ENCODE data around the gene ATP6V0C.

The ATP6V0C gene

GRCh38 chr16:2513405-2514332 lies at the start of gene ATP6V0C:
Gene ATP6V0C, plus strand, starts transcription at chr16:2513952. Its CDS starts 152 bp downstream, at chr16:2514104.
- peak; percentile 85 for DNase-seq

- no peak for DNase-seq
Observed at GRCh38 chr16:2464333-2464732, 49.4 kb upstream of the ATP6V0C start.

GRCh38 chr16:2465653-2466415 lies 47.9 kb upstream of the ATP6V0C start:
- no peak for DNase-seq

- no peak for DNase-seq
Observed at GRCh38 chr16:2466667-2467527, 46.9 kb upstream of the ATP6V0C start.

- no peak for DNase-seq
Observed at GRCh38 chr16:2467528-2468232, 46.1 kb upstream of the ATP6V0C start.

GRCh38 chr16:2468233-2468724 lies 45.5 kb upstream of the ATP6V0C start:
- no peak for DNase-seq

GRCh38 chr16:2468725-2469398 lies 44.9 kb upstream of the ATP6V0C start:
- DNase-seq, result no peak

- no peak for DNase-seq
Observed at GRCh38 chr16:2469399-2470233, 44.1 kb upstream of the ATP6V0C start.

GRCh38 chr16:2470234-2470601 lies 43.5 kb upstream of the ATP6V0C start:
- DNase-seq, result no peak

GRCh38 chr16:2470603-2471015 lies 43.1 kb upstream of the ATP6V0C start:
- no peak for DNase-seq

- no peak for DNase-seq
Observed at GRCh38 chr16:2471016-2471652, 42.6 kb upstream of the ATP6V0C start, which contains the start of gene NTN3. Gene NTN3, plus strand, starts transcription at chr16:2471297. Its CDS starts 405 bp downstream, at chr16:2471702.

GRCh38 chr16:2471653-2472487 lies 41.9 kb upstream of the ATP6V0C start:
- DNase-seq, result no peak

GRCh38 chr16:2472488-2472864 lies 41.3 kb upstream of the ATP6V0C start:
- DNase-seq, result no peak

- DNase-seq, result no peak
Observed at GRCh38 chr16:2472885-2473445, 40.8 kb upstream of the ATP6V0C start.

- no peak for DNase-seq
Observed at GRCh38 chr16:2473446-2473926, 40.3 kb upstream of the ATP6V0C start.

GRCh38 chr16:2473999-2474876 lies 39.5 kb upstream of the ATP6V0C start:
- DNase-seq, result no peak

- DNase-seq, result peak; percentile 65
Observed at GRCh38 chr16:2474877-2475412, 38.8 kb upstream of the ATP6V0C start, which contains the start of gene TBC1D24. Gene TBC1D24, plus strand, starts transcription at chr16:2475127. Its CDS starts 21,022 bp downstream, at chr16:2496149.

All from activated T-cell treated with anti-CD3 and anti-CD28 coated beads for 4 hours (primary cell).